Kidney epithelial cell (primary cell): Measurements from ENCODE around the gene ST8SIA1. TPM values are rescaled to one million over a fixed set of nuclear protein-coding genes. Genes with fewer than 3 reads are reported as not detected.

ENCODE experiments used
- DNase-seq: peaks from one replicate; pipeline ENCODE4 v3.0.0-alpha.2; 2010; ENCODE audit warnings: low read depth
- H3K27me3 ChIP-seq: 2 replicates; pipeline ENCODE4 v1.6.0; 2011; ENCODE audit warnings: low read length; ENCODE audit not compliant: control insufficient read depth, insufficient read depth
- H3K36me3 ChIP-seq: 2 replicates; pipeline ENCODE4 v1.5.1; 2011; ENCODE audit warnings: low read length; ENCODE audit not compliant: control insufficient read depth, insufficient read depth
- H3K4me3 ChIP-seq: 2 replicates; pipeline ENCODE4 v1.5.1; 2011; ENCODE audit warnings: low read depth, mild to moderate bottlenecking, control low read depth, low read length
- total RNA-seq: library from RNA; depleted of rRNA; stranded (reverse); fragments of >200 nt; gene quantifications from 2 replicates; pipeline ENCODE4 v1.2.3, GENCODE V29; 2015
- TF ChIP-seq, protein P1 (sequence below): IDR thresholded peaks from 2 replicates; pipeline ENCODE4 v1.5.1; 2011; ENCODE audit warnings: mild to moderate bottlenecking, moderate library complexity, low read length, control low read depth, inconsistent platforms; ENCODE audit not compliant: insufficient read depth, poor library complexity, severe bottlenecking

The ST8SIA1 gene
- total RNA-seq, 1 donor from 2014 or later: 0.21 TPM

DNA sequence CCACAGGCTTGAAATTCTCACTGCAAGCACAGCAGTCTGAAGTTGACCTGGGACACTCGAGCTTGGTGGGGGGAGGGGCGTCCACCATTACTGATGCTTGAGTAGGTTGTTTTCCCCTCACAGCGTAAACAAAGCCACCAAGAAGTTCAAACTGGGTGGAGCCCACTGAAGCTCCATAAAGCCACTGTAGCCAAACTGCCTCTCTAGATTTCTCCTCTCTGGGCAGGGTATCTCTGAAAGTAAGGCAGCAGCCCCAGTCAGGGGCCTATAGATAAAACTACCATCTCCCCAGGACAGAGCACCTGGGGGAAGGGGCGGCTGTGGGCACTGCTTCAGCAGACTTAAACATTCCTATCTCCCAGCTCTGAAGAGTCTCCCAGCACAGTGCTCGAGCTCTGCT, 31.7 kb upstream of the ST8SIA1 start:
- H3K27me3 ChIP-seq: no peaks in the 10 kb centered on the region
- no peaks in the 10 kb centered on the region for H3K36me3 ChIP-seq
- H3K4me3 ChIP-seq: no peak overlapping the region
- no peak for DNase-seq
- TF ChIP-seq, protein P1, sequence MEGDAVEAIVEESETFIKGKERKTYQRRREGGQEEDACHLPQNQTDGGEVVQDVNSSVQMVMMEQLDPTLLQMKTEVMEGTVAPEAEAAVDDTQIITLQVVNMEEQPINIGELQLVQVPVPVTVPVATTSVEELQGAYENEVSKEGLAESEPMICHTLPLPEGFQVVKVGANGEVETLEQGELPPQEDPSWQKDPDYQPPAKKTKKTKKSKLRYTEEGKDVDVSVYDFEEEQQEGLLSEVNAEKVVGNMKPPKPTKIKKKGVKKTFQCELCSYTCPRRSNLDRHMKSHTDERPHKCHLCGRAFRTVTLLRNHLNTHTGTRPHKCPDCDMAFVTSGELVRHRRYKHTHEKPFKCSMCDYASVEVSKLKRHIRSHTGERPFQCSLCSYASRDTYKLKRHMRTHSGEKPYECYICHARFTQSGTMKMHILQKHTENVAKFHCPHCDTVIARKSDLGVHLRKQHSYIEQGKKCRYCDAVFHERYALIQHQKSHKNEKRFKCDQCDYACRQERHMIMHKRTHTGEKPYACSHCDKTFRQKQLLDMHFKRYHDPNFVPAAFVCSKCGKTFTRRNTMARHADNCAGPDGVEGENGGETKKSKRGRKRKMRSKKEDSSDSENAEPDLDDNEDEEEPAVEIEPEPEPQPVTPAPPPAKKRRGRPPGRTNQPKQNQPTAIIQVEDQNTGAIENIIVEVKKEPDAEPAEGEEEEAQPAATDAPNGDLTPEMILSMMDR: no peak

GRCh38 chr12:22361785-22362184, 27.3 kb upstream of the ST8SIA1 start:
- no peak overlapping the region for H3K4me3 ChIP-seq
- H3K27me3 ChIP-seq: no peaks in the 10 kb centered on the region
- no peak for DNase-seq
- no peaks in the 10 kb centered on the region for H3K36me3 ChIP-seq
- TF ChIP-seq, protein P1: no peak

- H3K36me3 ChIP-seq: no peaks in the 10 kb centered on the region
- no peaks in the 10 kb centered on the region for H3K27me3 ChIP-seq
- TF ChIP-seq, protein P1: no peak
- DNase-seq: no peak
- no peak overlapping the region for H3K4me3 ChIP-seq
Measured at GRCh38 chr12:22360774-22361173, 26.3 kb upstream of the ST8SIA1 start.

- Histone ChIP-seq H3K27me3 (no peaks in the 10 kb centered on the region), H3K4me3 (no peak overlapping the region), H3K36me3 (no peaks in the 10 kb centered on the region)
- DNase-seq: no peak
- TF ChIP-seq, protein P1: no peak
Measured at GRCh38 chr12:22357531-22357930, 23.0 kb upstream of the ST8SIA1 start.

DNA sequence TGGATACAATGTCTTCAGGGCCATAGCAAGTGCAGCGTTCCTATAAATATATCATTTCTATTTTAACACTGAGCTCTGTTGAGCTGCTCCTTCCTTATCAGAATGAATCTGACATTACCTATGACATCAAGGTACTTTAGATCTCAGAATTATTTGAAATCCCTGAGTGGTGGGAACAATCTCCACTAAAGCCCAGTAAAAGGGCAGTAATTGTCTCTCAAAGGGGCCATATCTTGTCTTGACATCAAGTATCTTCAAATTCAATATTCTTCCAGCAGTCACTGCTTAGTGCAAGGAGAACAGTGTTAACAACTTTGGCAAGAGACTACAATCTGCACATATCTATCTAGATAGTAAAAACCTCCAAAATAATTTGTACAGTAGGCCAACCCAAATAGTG, 21.7 kb upstream of the ST8SIA1 start:
- H3K4me3 ChIP-seq: no peak overlapping the region
- TF ChIP-seq, protein P1: no peak
- no peak for DNase-seq
- H3K27me3 ChIP-seq: no peaks in the 10 kb centered on the region
- H3K36me3 ChIP-seq: no peaks in the 10 kb centered on the region

- no peak for DNase-seq
- no peaks in the 10 kb centered on the region for H3K36me3 ChIP-seq
- no peaks in the 10 kb centered on the region for H3K27me3 ChIP-seq
- TF ChIP-seq, protein P1: no peak
- H3K4me3 ChIP-seq: no peak overlapping the region
Measured at GRCh38 chr12:22355011-22355580, 20.6 kb upstream of the ST8SIA1 start.
